ENCODE measurements around the gene SAMD10. TPM values are rescaled to one million over a fixed set of nuclear protein-coding genes. Genes with fewer than 3 reads are reported as not detected.

SAMD10 gene
- total RNA-seq, 1 experiment from 2014 or later = 8.8 TPM

DNA sequence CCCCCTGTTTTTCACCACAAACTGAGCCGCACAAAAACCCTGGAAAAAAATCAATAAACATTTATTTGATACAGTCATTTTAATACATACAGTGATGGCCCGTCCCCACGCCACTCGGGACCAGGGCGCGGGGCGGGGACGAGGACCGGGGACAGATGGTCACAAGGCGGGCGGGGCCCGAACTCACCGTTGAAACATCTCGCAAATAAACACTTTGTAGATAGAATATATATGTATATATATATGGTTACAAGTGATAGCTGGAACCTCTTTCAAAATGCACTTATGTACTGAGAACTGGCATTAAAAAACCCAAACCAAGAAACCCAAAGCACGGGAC lies 22.8 kb downstream of the SAMD10 start:
- ChIA-PET CTCF (interaction anchor here (0.6 to 1.1 kb wide), 3 partner anchors 316 to 419 kb away, joined by 3 to 7 read pairs (median 3); no protein-coding TSS in a partner anchor), POLR2A (no interaction called here)
- peak overlapping the region; percentile 91 for H3K27ac ChIP-seq (ENCODE audit: low read length)
- intact Hi-C loops (cut with micrococcal nuclease; ENCODE audit: unreplicated experiment) = no loop called here
- TF ChIP-seq, protein P1, sequence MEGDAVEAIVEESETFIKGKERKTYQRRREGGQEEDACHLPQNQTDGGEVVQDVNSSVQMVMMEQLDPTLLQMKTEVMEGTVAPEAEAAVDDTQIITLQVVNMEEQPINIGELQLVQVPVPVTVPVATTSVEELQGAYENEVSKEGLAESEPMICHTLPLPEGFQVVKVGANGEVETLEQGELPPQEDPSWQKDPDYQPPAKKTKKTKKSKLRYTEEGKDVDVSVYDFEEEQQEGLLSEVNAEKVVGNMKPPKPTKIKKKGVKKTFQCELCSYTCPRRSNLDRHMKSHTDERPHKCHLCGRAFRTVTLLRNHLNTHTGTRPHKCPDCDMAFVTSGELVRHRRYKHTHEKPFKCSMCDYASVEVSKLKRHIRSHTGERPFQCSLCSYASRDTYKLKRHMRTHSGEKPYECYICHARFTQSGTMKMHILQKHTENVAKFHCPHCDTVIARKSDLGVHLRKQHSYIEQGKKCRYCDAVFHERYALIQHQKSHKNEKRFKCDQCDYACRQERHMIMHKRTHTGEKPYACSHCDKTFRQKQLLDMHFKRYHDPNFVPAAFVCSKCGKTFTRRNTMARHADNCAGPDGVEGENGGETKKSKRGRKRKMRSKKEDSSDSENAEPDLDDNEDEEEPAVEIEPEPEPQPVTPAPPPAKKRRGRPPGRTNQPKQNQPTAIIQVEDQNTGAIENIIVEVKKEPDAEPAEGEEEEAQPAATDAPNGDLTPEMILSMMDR (IDR thresholded peaks at IDR 0.05) = no peak
- TF ChIP-seq SIN3A (IDR thresholded peaks at IDR 0.05; ENCODE audit: borderline replicate concordance, insufficient read depth, low read depth, low read length) = no peak
- in situ Hi-C loops (cut with HindIII; ENCODE audit: low pct_unique_long_range_greater_than_20kb, low sequenced_read_pairs) = no loop called here
- H3K9me3 ChIP-seq (ENCODE audit: control insufficient read depth, insufficient read depth, low read depth, low read length) = no peaks in the 10 kb centered on the region
- peaks cover 3% of the 10 kb centered on the region; the same call in 1 of the 2 replicates for H3K36me3 ChIP-seq (ENCODE audit: control insufficient read depth, insufficient read depth, low read length)
- peak; percentile 3 for ATAC-seq
- H3K4me3 ChIP-seq (ENCODE audit: low read depth in 2 of 2, low read length in 2 of 2) = peak overlapping the region; percentile 83 to 85
- H3K4me1 ChIP-seq (ENCODE audit: control insufficient read depth, insufficient read depth, low read length) = peaks cover 38% of the 10 kb centered on the region
- no peaks in the 10 kb centered on the region for H3K27me3 ChIP-seq (ENCODE audit: control insufficient read depth, insufficient read depth, low read length)
- BruUV-seq (replicated peaks) = no TSS peak
- DNase-seq (ENCODE audit: low read depth, low spot score) = no peak

DNA sequence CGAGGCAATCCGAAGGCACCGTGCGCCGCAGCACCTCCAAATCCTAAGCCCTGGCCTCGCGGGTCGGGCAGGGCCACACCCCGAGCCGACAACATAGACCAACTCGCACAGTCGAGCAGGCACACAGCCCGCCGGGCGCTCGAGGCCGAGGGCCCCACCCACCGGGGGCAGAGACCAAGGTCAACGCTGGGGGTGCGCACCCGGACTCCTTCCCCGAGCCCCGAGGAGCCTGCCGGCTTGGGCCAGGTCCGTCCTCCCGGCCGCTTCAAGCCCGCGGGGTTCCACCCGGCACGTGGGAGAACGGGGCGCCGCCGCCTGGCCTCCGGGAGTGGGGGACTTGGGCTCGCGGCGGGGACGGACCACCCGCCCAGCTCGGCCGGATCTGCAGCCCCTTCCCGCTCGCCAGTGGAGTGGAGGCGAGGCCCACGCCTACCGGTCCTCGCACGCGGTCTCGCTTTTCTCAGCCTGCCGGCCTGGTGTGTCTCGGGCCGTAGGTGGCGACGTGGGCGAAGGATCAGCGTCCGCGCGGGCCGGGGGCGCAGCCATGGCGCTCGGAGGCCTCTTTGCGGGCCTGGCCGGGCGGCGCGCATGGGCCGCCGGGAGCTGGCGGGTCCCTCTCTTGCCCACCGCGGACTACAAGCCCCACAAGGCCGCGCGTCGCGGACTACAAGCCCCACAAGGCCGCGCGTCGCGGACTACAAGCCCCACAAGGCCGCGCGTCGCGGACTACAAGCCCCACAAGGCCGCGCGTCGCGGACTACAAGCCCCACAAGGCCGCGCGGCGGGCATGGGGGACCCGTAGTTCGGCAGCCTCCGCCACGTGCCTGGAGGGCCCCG lies 23.4 kb downstream of the SAMD10 start, which contains the start of gene UCKL1:
Gene UCKL1 (minus strand): TSS at position 590 of the 837 bp plus-strand sequence. CDS start 44 bp downstream, at position 546.
- H3K4me1 ChIP-seq (ENCODE audit: control insufficient read depth, insufficient read depth, low read length) = peaks cover 44% of the 10 kb centered on the region
- H3K9me3 ChIP-seq (ENCODE audit: control insufficient read depth, insufficient read depth, low read depth, low read length) = no peaks in the 10 kb centered on the region
- peak within 1 kb of the TSS; percentile 91 for H3K27ac ChIP-seq (ENCODE audit: low read length)
- peaks cover 3% of the 10 kb centered on the region; the same call in 1 of the 2 replicates for H3K36me3 ChIP-seq (ENCODE audit: control insufficient read depth, insufficient read depth, low read length)
- DNase-seq (ENCODE audit: low read depth, low spot score) (no peak), ATAC-seq (peak; percentile 77)
- CTCF ChIA-PET = interaction anchor here (0.6 to 1.1 kb wide), 3 partner anchors 18 to 418 kb away, joined by 3 to 7 read pairs (median 3); no protein-coding TSS in a partner anchor
- intact Hi-C loops (cut with micrococcal nuclease; ENCODE audit: unreplicated experiment) (no loop called here), in situ Hi-C loops (cut with HindIII; ENCODE audit: low pct_unique_long_range_greater_than_20kb, low sequenced_read_pairs) (no loop called here)
- BruUV-seq (replicated peaks) = no TSS peak
- TF ChIP-seq POLR2AphosphoS5 (IDR thresholded peaks at IDR 0.05; ENCODE audit: low read depth, low read length) (peak; percentile 51; the same call in 1 of the 2 replicates), SIN3A (IDR thresholded peaks at IDR 0.05; ENCODE audit: borderline replicate concordance, insufficient read depth, low read depth, low read length) (0 out of 2 replicates have a peak, but pooled peaks have one; percentile 68), TCF7L2 (IDR thresholded peaks at IDR 0.05; ENCODE audit: low read depth, low read length) (0 out of 2 replicates have a peak, but pooled peaks have one; percentile 18)
- TF ChIP-seq, protein P1 (IDR thresholded peaks at IDR 0.05) = no peak; the same call in 1 of the 2 replicates
- H3K27me3 ChIP-seq (ENCODE audit: control insufficient read depth, insufficient read depth, low read length) = no peaks in the 10 kb centered on the region
- POLR2A ChIA-PET = no interaction called here
- peak within 1 kb of the TSS; percentile 83 to 85 for H3K4me3 ChIP-seq (ENCODE audit: low read depth in 2 of 2, low read length in 2 of 2)

DNA sequence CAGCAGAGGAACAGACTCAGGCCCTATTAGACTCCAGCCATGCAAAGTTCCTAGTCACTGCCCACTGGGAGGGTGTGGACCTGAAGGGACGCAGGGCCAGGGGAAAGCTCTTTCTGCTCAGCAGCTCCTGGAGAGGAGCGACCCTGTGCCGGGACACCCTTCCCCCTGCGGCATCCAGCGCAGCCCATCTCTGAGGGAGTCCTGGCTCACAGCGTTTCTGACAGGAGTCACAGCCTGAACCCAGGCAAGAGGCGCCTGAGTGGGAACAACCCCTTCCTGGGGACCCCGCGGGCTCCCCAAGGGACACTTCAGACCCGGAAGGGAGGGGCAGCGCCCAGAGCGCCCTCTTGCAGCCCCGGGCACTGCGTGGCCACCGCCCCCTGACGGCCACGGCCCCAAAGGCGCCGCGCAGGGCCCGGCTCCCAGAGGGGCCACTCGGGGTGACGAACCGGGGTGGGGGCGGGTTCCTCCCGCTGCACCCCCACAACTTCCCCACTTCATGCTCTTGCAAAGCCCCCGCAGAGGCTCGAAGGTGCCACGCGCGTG lies 24.1 kb downstream of the SAMD10 start:
- in situ Hi-C loops (cut with HindIII; ENCODE audit: low pct_unique_long_range_greater_than_20kb, low sequenced_read_pairs) = no loop called here
- ATAC-seq (0 out of 2 replicates have a peak, but pooled peaks have one; percentile 1), DNase-seq (ENCODE audit: low read depth, low spot score) (no peak)
- TF ChIP-seq TCF7L2 (IDR thresholded peaks at IDR 0.05; ENCODE audit: low read depth, low read length) (no peak), POLR2AphosphoS5 (IDR thresholded peaks at IDR 0.05; ENCODE audit: low read depth, low read length) (no peak), SIN3A (IDR thresholded peaks at IDR 0.05; ENCODE audit: borderline replicate concordance, insufficient read depth, low read depth, low read length) (0 out of 2 replicates have a peak, but pooled peaks have one; percentile 81)
- TF ChIP-seq, protein P1 (IDR thresholded peaks at IDR 0.05) = peak; percentile 79; the same call in 1 of the 2 replicates
- TF ChIP-seq, protein P2, sequence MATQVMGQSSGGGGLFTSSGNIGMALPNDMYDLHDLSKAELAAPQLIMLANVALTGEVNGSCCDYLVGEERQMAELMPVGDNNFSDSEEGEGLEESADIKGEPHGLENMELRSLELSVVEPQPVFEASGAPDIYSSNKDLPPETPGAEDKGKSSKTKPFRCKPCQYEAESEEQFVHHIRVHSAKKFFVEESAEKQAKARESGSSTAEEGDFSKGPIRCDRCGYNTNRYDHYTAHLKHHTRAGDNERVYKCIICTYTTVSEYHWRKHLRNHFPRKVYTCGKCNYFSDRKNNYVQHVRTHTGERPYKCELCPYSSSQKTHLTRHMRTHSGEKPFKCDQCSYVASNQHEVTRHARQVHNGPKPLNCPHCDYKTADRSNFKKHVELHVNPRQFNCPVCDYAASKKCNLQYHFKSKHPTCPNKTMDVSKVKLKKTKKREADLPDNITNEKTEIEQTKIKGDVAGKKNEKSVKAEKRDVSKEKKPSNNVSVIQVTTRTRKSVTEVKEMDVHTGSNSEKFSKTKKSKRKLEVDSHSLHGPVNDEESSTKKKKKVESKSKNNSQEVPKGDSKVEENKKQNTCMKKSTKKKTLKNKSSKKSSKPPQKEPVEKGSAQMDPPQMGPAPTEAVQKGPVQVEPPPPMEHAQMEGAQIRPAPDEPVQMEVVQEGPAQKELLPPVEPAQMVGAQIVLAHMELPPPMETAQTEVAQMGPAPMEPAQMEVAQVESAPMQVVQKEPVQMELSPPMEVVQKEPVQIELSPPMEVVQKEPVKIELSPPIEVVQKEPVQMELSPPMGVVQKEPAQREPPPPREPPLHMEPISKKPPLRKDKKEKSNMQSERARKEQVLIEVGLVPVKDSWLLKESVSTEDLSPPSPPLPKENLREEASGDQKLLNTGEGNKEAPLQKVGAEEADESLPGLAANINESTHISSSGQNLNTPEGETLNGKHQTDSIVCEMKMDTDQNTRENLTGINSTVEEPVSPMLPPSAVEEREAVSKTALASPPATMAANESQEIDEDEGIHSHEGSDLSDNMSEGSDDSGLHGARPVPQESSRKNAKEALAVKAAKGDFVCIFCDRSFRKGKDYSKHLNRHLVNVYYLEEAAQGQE (IDR thresholded peaks at IDR 0.05; ENCODE audit: insufficient read depth in 1 of 2, low read depth in 2 of 2, low read length in 1 of 2) = no peak
- H3K36me3 ChIP-seq (ENCODE audit: control insufficient read depth, insufficient read depth, low read length) = peaks cover 3% of the 10 kb centered on the region; the same call in 1 of the 2 replicates
- ChIA-PET CTCF (interaction anchor here (0.6 kb wide), 1 partner anchor 19 kb away, joined by 3 read pairs; no protein-coding TSS in a partner anchor), POLR2A (no interaction called here)
- H3K9me3 ChIP-seq (ENCODE audit: control insufficient read depth, insufficient read depth, low read depth, low read length) = no peaks in the 10 kb centered on the region
- peak overlapping the region; percentile 85 for H3K27ac ChIP-seq (ENCODE audit: low read length)
- BruUV-seq (replicated peaks) = no TSS peak
- H3K4me3 ChIP-seq (ENCODE audit: low read depth in 2 of 2, low read length in 2 of 2) = peak overlapping the region; percentile 77 to 85
- intact Hi-C loops (cut with micrococcal nuclease; ENCODE audit: unreplicated experiment) = no loop called here
- H3K4me1 ChIP-seq (ENCODE audit: control insufficient read depth, insufficient read depth, low read length) = peaks cover 51% of the 10 kb centered on the region
- no peaks in the 10 kb centered on the region for H3K27me3 ChIP-seq (ENCODE audit: control insufficient read depth, insufficient read depth, low read length)
